K562 (cell line): ENCODE measurements around the gene AKR1A1. TPM values are rescaled to one million over a fixed set of nuclear protein-coding genes. Genes with fewer than 3 reads are reported as not detected.
A peak's percentile ranks its signal among the peaks of the same experiment; 100 is the strongest.

Experiments
- ADNP ChIP-seq: fragments of 200-800 bp; sonication (Bioruptor generic); IDR thresholded peaks from 2 replicates; pipeline ENCODE4 v1.6.1; 2016; ENCODE audit warnings: missing genetic modification characterization, missing compliant biosample characterization
- ETS1 ChIP-seq: conservative IDR thresholded peaks from 2 replicates; pipeline ENCODE4 v1.6.1; 2011; ENCODE audit warnings: low read depth, mild to moderate bottlenecking, low read length; ENCODE audit not compliant: control insufficient read depth
- IFI16 ChIP-seq: fragments of 250-450 bp; sonication (Bioruptor Pico); IDR thresholded peaks from 2 replicates; pipeline ENCODE4 v2.1.2; 2022; ENCODE audit warnings: mild to moderate bottlenecking, inconsistent platforms
- KDM2B ChIP-seq: fragments of 250-450 bp; sonication (Bioruptor Pico); IDR thresholded peaks from 2 replicates; pipeline ENCODE4 v1.8.0; 2021; ENCODE audit warnings: mild to moderate bottlenecking, moderate library complexity
- MNT ChIP-seq, 2 experiments: fragments of 450-650 bp; conservative IDR thresholded peaks; 2 replicates each; pipeline ENCODE4 v1.6.1; 2017; ENCODE audit warnings: mild to moderate bottlenecking in 2 of 2, moderate library complexity in 2 of 2
- NR1H2 ChIP-seq: sonication (generic); formaldehyde crosslinking; IDR thresholded peaks from 2 replicates; pipeline ENCODE4 v1.4.0; 2020; ENCODE audit warnings: mild to moderate bottlenecking, missing genetic modification reagents
- OTX1 ChIP-seq: fragments of 450-650 bp; formaldehyde crosslinking; IDR thresholded peaks from 2 replicates; pipeline ENCODE4 v1.4.0; 2022; ENCODE audit warnings: mild to moderate bottlenecking
- PRPF4 ChIP-seq: fragments of 200-400 bp; formaldehyde crosslinking; IDR thresholded peaks from one replicate; pipeline ENCODE4 v1.6.1; 2017; ENCODE audit warnings: low read length, low read depth, mild to moderate bottlenecking; ENCODE audit not compliant: insufficient read depth, poor library complexity, severe bottlenecking
- RERE ChIP-seq: sonication (generic); formaldehyde crosslinking; IDR thresholded peaks from 2 replicates; pipeline ENCODE4 v1.8.0; 2023; ENCODE audit warnings: missing genetic modification reagents, mild to moderate bottlenecking, borderline replicate concordance
- SREBF2 ChIP-seq: sonication (generic); formaldehyde crosslinking; IDR thresholded peaks from 2 replicates; pipeline ENCODE4 v1.4.0; 2020; ENCODE audit warnings: mild to moderate bottlenecking, missing genetic modification reagents
- USF2 ChIP-seq: sonication (generic); formaldehyde crosslinking; IDR thresholded peaks from 2 replicates; pipeline ENCODE4 v1.5.0; 2020; ENCODE audit warnings: missing genetic modification reagents
- ZBTB9 ChIP-seq: fragments of 450-650 bp; formaldehyde crosslinking; IDR thresholded peaks from 2 replicates; pipeline ENCODE4 v1.4.0; 2020; ENCODE audit warnings: mild to moderate bottlenecking, moderate library complexity
- ZNF23 ChIP-seq: fragments of 250-450 bp; sonication (Bioruptor Pico); IDR thresholded peaks from 2 replicates; pipeline ENCODE4 v1.4.0; 2020; ENCODE audit warnings: mild to moderate bottlenecking
- ZNF282 ChIP-seq: sonication (generic); formaldehyde crosslinking; IDR thresholded peaks from 2 replicates; pipeline ENCODE4 v1.8.1; 2023; ENCODE audit warnings: missing genetic modification reagents
- ZNF57 ChIP-seq: fragments of 450-650 bp; formaldehyde crosslinking; IDR thresholded peaks from 2 replicates; pipeline ENCODE4 v1.4.0; 2020; ENCODE audit warnings: mild to moderate bottlenecking, moderate library complexity
- ZNF696 ChIP-seq: fragments of 250-450 bp; sonication (Bioruptor Pico); conservative IDR thresholded peaks from 2 replicates; pipeline ENCODE4 v1.4.0; 2020; ENCODE audit warnings: mild to moderate bottlenecking, moderate library complexity
- ZNF77 ChIP-seq: fragments of 250-450 bp; sonication (Bioruptor Pico); IDR thresholded peaks from 2 replicates; pipeline ENCODE4 v1.5.0; 2020
- ZNF79 ChIP-seq: fragments of 250-450 bp; sonication (Bioruptor Pico); IDR thresholded peaks from 2 replicates; pipeline ENCODE4 v1.4.0; 2020; ENCODE audit warnings: low read depth, mild to moderate bottlenecking, moderate library complexity
- polyA plus RNA-seq, 8 experiments: library from polyadenylated mRNA; depleted of rRNA in 4 of 8; stranded (reverse) in 5 of 8; unstranded in 3 of 8; fragments of >200 nt; fragmentation: Nextera tagmentation in 2 of 8; fragmentation: Illumina TruSeq in 1 of 8; extraction: Ambion mirVana in 2 of 8; extraction: Trizol in 1 of 8; gene quantifications; 2 replicates each; pipeline versions ENCODE4 v1.2.1 to v1.2.3, GENCODE V29; 2011 to 2014; ENCODE audit warnings: inconsistent platforms in 1 of 8, missing spikeins in 1 of 8
- total RNA-seq, 7 experiments: library from RNA; depleted of rRNA in 6 of 7; stranded (reverse); fragments of >200 nt in 6 of 7; fragmentation: Illumina TruSeq in 2 of 7; extraction: Trizol in 2 of 7; gene quantifications; 2 replicates each; pipeline versions ENCODE4 v1.2.1 to v1.2.3, GENCODE V29; 2011 to 2021; ENCODE audit warnings: low replicate concordance in 1 of 7

AKR1A1 gene
- total and polyA plus RNA-seq, 9 of the 15 experiments (the other 6 are each of a cell fraction or from before 2014, with no cell fraction given), result 68.6 to 211 (median 132) TPM

GRCh38 chr1:45584351-45585109 lies 33.9 kb downstream of the AKR1A1 start (continued):
- TF ChIP-seq RERE (CRISPR knock-in tag) (no peak), ZNF77 (CRISPR knock-in tag) (no peak), ZBTB9 (CRISPR knock-in tag) (no peak; the same call in 1 of the 2 replicates), NR1H2 (CRISPR knock-in tag) (no peak), ZNF79 (CRISPR knock-in tag) (no peak), PRPF4 (peak; percentile 92), MNT (conservative IDR thresholded peaks at IDR 0.05) (peak; percentile 70 to 81), ZNF282 (CRISPR knock-in tag) (no peak), OTX1 (no peak), ZNF23 (CRISPR knock-in tag) (no peak), IFI16 (CRISPR knock-in tag) (no peak), ADNP (tag) (no peak), SREBF2 (no peak), ZNF696 (CRISPR knock-in tag) (no peak), USF2 (CRISPR knock-in tag) (no peak), ZNF57 (CRISPR knock-in tag) (no peak), ETS1 (peak; percentile 65), KDM2B (no peak)
